Caco-2 (cell line): ENCODE measurements around the gene SMIM14. TPM values are rescaled to one million over a fixed set of nuclear protein-coding genes. Genes with fewer than 3 reads are reported as not detected.
"Not testable (repeated sequence)": the region's sequence is repeated elsewhere in the genome, so short reads cannot be mapped to it uniquely, and the experiment has no call there.

ENCODE experiments used
- BruUV-seq: library from RNA; stranded (reverse); fragments of 400-500 nt; replicated peaks from 2 replicates; lab custom pipeline; 2021; lab: Mats Ljungman, UMichigan
- CTCF ChIA-PET: fragments of 300-600 bp; sonication (Branson Sonifier 250); formaldehyde crosslinking; loops from one replicate; lab custom pipeline; 2022; ENCODE audit warnings: antibody characterized with exemption; lab: Charles Lee
- POLR2A ChIA-PET: fragments of 300-600 bp; sonication (Branson Sonifier 250); formaldehyde crosslinking; loops from one replicate; lab custom pipeline; 2022; ENCODE audit warnings: antibody characterized with exemption; lab: Charles Lee
- DNase-seq, 2 experiments: peaks; one replicate each; pipeline versions ENCODE4 v3.0.0 to v3.0.0-alpha.2; 2020 to 2022
- H3K27me3 ChIP-seq: replicated peaks from 2 replicates; pipeline ENCODE4 v1.6.0; 2011; ENCODE audit warnings: low read length; ENCODE audit not compliant: control insufficient read depth, insufficient read depth
- H3K36me3 ChIP-seq: 2 replicates; pipeline ENCODE4 v1.5.1; 2011; ENCODE audit warnings: low read length; ENCODE audit not compliant: control insufficient read depth, insufficient read depth
- H3K4me1 ChIP-seq: fragments of 250-450 bp; sonication (Bioruptor Pico); 2 replicates; pipeline ENCODE4 v1.5.1; 2020; ENCODE audit warnings: mild to moderate bottlenecking
- H3K4me3 ChIP-seq: 2 replicates; pipeline ENCODE4 v1.5.1; 2011; ENCODE audit warnings: low read depth, mild to moderate bottlenecking, control low read depth, low read length
- H3K9me3 ChIP-seq: fragments of 250-450 bp; sonication (Bioruptor Pico); 2 replicates; pipeline ENCODE4 v1.5.1; 2020; ENCODE audit warnings: mild to moderate bottlenecking, moderate library complexity
- H3K27ac Mint-ChIP-seq: one replicate; pipeline ENCODE4 v1.8.0; 2022; ENCODE audit warnings: mixed read lengths; ENCODE audit not compliant: unreplicated experiment
- H3K27me3 Mint-ChIP-seq: one replicate; pipeline ENCODE4 v1.8.0; 2022; ENCODE audit warnings: mixed read lengths; ENCODE audit not compliant: insufficient read depth, unreplicated experiment
- H3K36me3 Mint-ChIP-seq: one replicate; pipeline ENCODE4 v1.8.0; 2022; ENCODE audit warnings: mild to moderate bottlenecking, mixed read lengths; ENCODE audit not compliant: insufficient read depth, unreplicated experiment
- H3K4me1 Mint-ChIP-seq: one replicate; pipeline ENCODE4 v1.8.0; 2022; ENCODE audit warnings: low read depth, mixed read lengths; ENCODE audit not compliant: unreplicated experiment
- H3K4me3 Mint-ChIP-seq: one replicate; pipeline ENCODE4 v1.8.0; 2022; ENCODE audit warnings: mild to moderate bottlenecking, moderate library complexity, mixed read lengths; ENCODE audit not compliant: unreplicated experiment
- H3K9me3 Mint-ChIP-seq: one replicate; pipeline ENCODE4 v1.8.0; 2022; ENCODE audit warnings: mixed read lengths; ENCODE audit not compliant: unreplicated experiment
- CTCF ChIP-seq, 2 experiments: fragments of 200-600 bp in 1 of 2; IDR thresholded peaks; 1 replicate in 1 of 2; 2 replicates in 1 of 2; pipeline versions ENCODE4 v1.5.1 to v1.8.0; 2011 to 2022; ENCODE audit warnings: antibody characterized with exemption in 1 of 2, control low read depth in 1 of 2, inconsistent platforms in 1 of 2, low read depth in 1 of 2, low read length in 1 of 2, mild to moderate bottlenecking in 1 of 2, moderate library complexity in 1 of 2; ENCODE audit not compliant: insufficient read depth in 1 of 2, severe bottlenecking in 1 of 2, unreplicated experiment in 1 of 2
- intact Hi-C: fragments of 100-400 bp; cut with micrococcal nuclease; formaldehyde crosslinking; loops from one replicate; pipeline ENCODE4 v1.10.0; 2022; ENCODE audit not compliant: unreplicated experiment
- total RNA-seq: library from RNA; stranded (reverse); gene quantifications from 2 replicates; pipeline ENCODE4 v1.2.3, GENCODE V29; 2022

Gene SMIM14
- total RNA-seq, 1 experiment from 2014 or later: 41.0 TPM

- Mint-ChIP-seq H3K9me3 (no peaks in the 10 kb centered on the region), H3K36me3 (no peaks in the 10 kb centered on the region), H3K27ac (no peak overlapping the region), H3K4me1 (no peaks in the 10 kb centered on the region), H3K4me3 (no peak overlapping the region), H3K27me3 (no peaks in the 10 kb centered on the region)
- Histone ChIP-seq H3K4me1 (no peaks in the 10 kb centered on the region), H3K27me3 (no peaks in the 10 kb centered on the region), H3K4me3 (no peak overlapping the region), H3K36me3 (no peaks in the 10 kb centered on the region), H3K9me3 (no peaks in the 10 kb centered on the region)
- ChIA-PET POLR2A (no interaction called here), CTCF (no interaction called here)
- BruUV-seq: no TSS peak
- intact Hi-C loops: loop anchor here (2.0 kb wide), 1 partner anchor 17 kb away; no protein-coding TSS in a partner anchor
- TF ChIP-seq CTCF (IDR thresholded peaks at IDR 0.05; ENCODE audit: insufficient read depth in 1 of 2, low read depth in 1 of 2, low read length in 1 of 2, severe bottlenecking in 1 of 2, unreplicated experiment in 1 of 2): no peak
- no peak for DNase-seq
Observed at GRCh38 chr4:39682138-39682537, 43.5 kb upstream of the SMIM14 start.

GRCh38 chr4:39681003-39681402 lies 42.3 kb upstream of the SMIM14 start:
- H3K36me3 ChIP-seq, H3K27ac Mint-ChIP-seq, H3K27me3 Mint-ChIP-seq, H3K4me1 Mint-ChIP-seq, H3K4me3 ChIP-seq, H3K4me3 Mint-ChIP-seq, POLR2A ChIA-PET, H3K9me3 ChIP-seq, intact Hi-C loops, H3K36me3 Mint-ChIP-seq, H3K9me3 Mint-ChIP-seq, H3K27me3 ChIP-seq, H3K4me1 ChIP-seq, BruUV-seq, CTCF ChIA-PET, DNase-seq: not testable (repeated sequence)

- intact Hi-C loops, H3K36me3 ChIP-seq, BruUV-seq, H3K4me1 ChIP-seq, H3K4me1 Mint-ChIP-seq, H3K27ac Mint-ChIP-seq, H3K4me3 Mint-ChIP-seq, H3K4me3 ChIP-seq, CTCF ChIA-PET, H3K27me3 Mint-ChIP-seq, H3K27me3 ChIP-seq, POLR2A ChIA-PET, H3K36me3 Mint-ChIP-seq, H3K9me3 Mint-ChIP-seq, DNase-seq, H3K9me3 ChIP-seq: not testable (repeated sequence)
Observed at GRCh38 chr4:39675681-39676080, 37.0 kb upstream of the SMIM14 start.

GRCh38 chr4:39670296-39670695 lies 31.6 kb upstream of the SMIM14 start:
- H3K27me3 ChIP-seq, H3K4me3 ChIP-seq, intact Hi-C loops, H3K27me3 Mint-ChIP-seq, POLR2A ChIA-PET, H3K4me1 ChIP-seq, H3K4me1 Mint-ChIP-seq, H3K9me3 Mint-ChIP-seq, DNase-seq, H3K9me3 ChIP-seq, BruUV-seq, CTCF ChIA-PET, H3K36me3 ChIP-seq, H3K36me3 Mint-ChIP-seq, H3K4me3 Mint-ChIP-seq, H3K27ac Mint-ChIP-seq: not testable (repeated sequence)
